ENCODE results near the gene OR2H1.
"Not testable (repeated sequence)": the region's sequence is repeated elsewhere in the genome, so short reads cannot be mapped to it uniquely, and the experiment has no call there.

The OR2H1 gene

GRCh38 chr6:29456971-29457370 is at the start of gene OR2H1, which contains the start of gene OR11A1:
TSS of gene OR2H1 (plus strand) at chr6:29457155. CDS start at chr6:29461770, 4,615 bp downstream.
TSS of gene OR11A1 (minus strand) at chr6:29457071. CDS start at chr6:29427641, 29,430 bp downstream.
- Mint-ChIP-seq H3K4me1 (no peaks in the 10 kb centered on the region), H3K36me3 (no peaks in the 10 kb centered on the region), H3K4me3 (no peak within 1 kb of the TSS), H3K9me3 (no peaks in the 10 kb centered on the region), H3K27ac (no peak within 1 kb of the TSS), H3K27me3 (peaks cover 5 to 7% of the 10 kb centered on the region in 2 donors)
- DNase-seq (no peak), ATAC-seq (replicated peaks) (no peak)

DNA sequence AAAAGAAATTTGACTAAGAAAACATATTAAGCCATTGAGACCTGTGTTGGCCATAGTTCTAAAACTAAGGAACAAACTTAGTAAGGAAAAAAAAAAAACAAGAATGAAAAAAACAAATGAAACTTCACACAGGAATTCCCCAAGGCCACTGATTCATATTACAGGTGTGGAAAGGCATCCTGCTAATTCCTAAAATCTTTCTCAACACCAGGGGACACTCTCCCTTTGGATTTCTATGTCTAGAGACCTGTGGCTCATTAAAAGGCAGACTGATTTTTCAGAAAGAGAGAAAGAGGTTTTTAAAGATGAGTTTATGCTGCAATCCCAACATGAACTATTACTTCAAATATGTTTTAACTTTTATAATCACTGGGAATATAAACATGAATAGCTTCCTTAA is 42.4 kb upstream of the OR2H1 start, which contains the start of gene OR12D1:
TSS of gene OR12D1 (plus strand) at position 341 of the 400 bp plus-strand sequence.
- DNase-seq (no peak), ATAC-seq (replicated peaks) (no peak)
- H3K4me1 Mint-ChIP-seq: no peaks in the 10 kb centered on the region
- H3K9me3 Mint-ChIP-seq: peaks cover 15 to 18% of the 10 kb centered on the region in 2 donors
- H3K4me3 Mint-ChIP-seq: no peak within 1 kb of the TSS
- H3K27ac Mint-ChIP-seq: no peak within 1 kb of the TSS
- peaks cover 31 to 36% of the 10 kb centered on the region in 2 donors for H3K27me3 Mint-ChIP-seq
- no peaks in the 10 kb centered on the region for H3K36me3 Mint-ChIP-seq

GRCh38 chr6:29419516-29419915 is 37.4 kb upstream of the OR2H1 start:
- H3K9me3 Mint-ChIP-seq: peaks cover 0 to 1% of the 10 kb centered on the region in 2 donors
- no peak for DNase-seq
- no peak overlapping the region for H3K4me3 Mint-ChIP-seq
- H3K27me3 Mint-ChIP-seq: peaks cover 7 to 9% of the 10 kb centered on the region in 2 donors
- H3K4me1 Mint-ChIP-seq: no peaks in the 10 kb centered on the region
- H3K27ac Mint-ChIP-seq: no peak overlapping the region
- no peaks in the 10 kb centered on the region for H3K36me3 Mint-ChIP-seq
- ATAC-seq (replicated peaks): no peak

DNA sequence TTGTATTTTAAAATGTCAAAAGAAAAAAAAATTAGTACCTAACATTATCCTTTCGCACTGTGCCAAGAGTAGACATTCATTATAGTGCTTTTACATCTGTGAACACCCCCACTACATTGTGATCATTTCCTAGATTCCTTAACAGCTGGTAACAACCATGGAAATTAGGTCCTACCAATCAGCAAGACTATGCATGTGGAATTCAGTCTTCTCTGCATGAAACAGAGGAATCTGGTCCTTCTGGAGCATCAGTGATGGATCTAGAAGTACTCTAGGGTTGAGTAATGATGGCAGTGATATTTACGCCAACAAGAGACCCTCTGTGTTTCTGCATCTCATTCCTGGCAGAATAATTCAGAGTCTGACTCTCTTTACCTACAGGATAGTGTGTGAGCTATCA is 32.8 kb upstream of the OR2H1 start:
- no peak overlapping the region for H3K27ac Mint-ChIP-seq
- ATAC-seq (replicated peaks) (no peak), DNase-seq (no peak)
- no peaks in the 10 kb centered on the region for H3K36me3 Mint-ChIP-seq
- no peaks in the 10 kb centered on the region for H3K4me1 Mint-ChIP-seq
- peaks cover 16 to 19% of the 10 kb centered on the region in 2 donors for H3K27me3 Mint-ChIP-seq
- no peak overlapping the region for H3K4me3 Mint-ChIP-seq
- peaks cover 0 to 1% of the 10 kb centered on the region in 2 donors for H3K9me3 Mint-ChIP-seq

GRCh38 chr6:29424575-29424974 is 32.4 kb upstream of the OR2H1 start:
- ATAC-seq (replicated peaks) (no peak), DNase-seq (no peak)
- no peaks in the 10 kb centered on the region for H3K36me3 Mint-ChIP-seq
- no peak overlapping the region for H3K4me3 Mint-ChIP-seq
- H3K27ac Mint-ChIP-seq: no peak overlapping the region
- H3K9me3 Mint-ChIP-seq: peaks cover 0 to 1% of the 10 kb centered on the region in 2 donors
- H3K27me3 Mint-ChIP-seq: peaks cover 16 to 19% of the 10 kb centered on the region in 2 donors
- H3K4me1 Mint-ChIP-seq: no peaks in the 10 kb centered on the region

- Mint-ChIP-seq H3K4me1 (no peaks in the 10 kb centered on the region), H3K27me3 (peaks cover 17 to 19% of the 10 kb centered on the region in 2 donors), H3K9me3 (peaks cover 0 to 1% of the 10 kb centered on the region in 2 donors), H3K4me3 (no peak overlapping the region), H3K27ac (no peak overlapping the region), H3K36me3 (no peaks in the 10 kb centered on the region)
- no peak for ATAC-seq (replicated peaks)
- no peak for DNase-seq
Observed at GRCh38 chr6:29425075-29425474, 31.9 kb upstream of the OR2H1 start.

DNA sequence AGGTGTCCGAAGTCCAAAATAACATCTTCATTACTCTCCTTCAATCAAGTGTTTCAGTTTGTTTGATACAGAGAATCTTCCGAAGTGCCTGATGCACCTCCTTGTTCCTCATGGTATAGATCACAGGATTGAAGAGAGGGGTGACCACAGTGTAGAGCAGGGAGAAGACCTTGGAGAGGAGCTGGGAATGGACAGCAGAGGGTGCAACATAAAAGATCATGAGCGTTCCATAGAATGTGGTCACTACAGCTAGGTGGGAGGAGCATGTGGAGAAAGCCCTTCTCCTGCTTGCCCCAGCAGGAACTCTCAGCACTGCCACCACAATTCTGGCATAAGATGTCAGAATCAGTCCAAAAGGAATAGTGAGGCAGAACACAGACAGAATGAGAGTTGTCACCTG is 30.3 kb upstream of the OR2H1 start:
- peaks cover 16 to 19% of the 10 kb centered on the region in 2 donors for H3K27me3 Mint-ChIP-seq
- H3K36me3 Mint-ChIP-seq: no peaks in the 10 kb centered on the region
- no peak overlapping the region for H3K27ac Mint-ChIP-seq
- DNase-seq: no peak
- no peaks in the 10 kb centered on the region for H3K9me3 Mint-ChIP-seq
- no peaks in the 10 kb centered on the region for H3K4me1 Mint-ChIP-seq
- no peak overlapping the region for H3K4me3 Mint-ChIP-seq
- ATAC-seq (replicated peaks): no peak

- H3K27ac Mint-ChIP-seq; H3K36me3 Mint-ChIP-seq; DNase-seq; H3K4me3 Mint-ChIP-seq; H3K9me3 Mint-ChIP-seq; H3K4me1 Mint-ChIP-seq; ATAC-seq (replicated peaks): not testable (repeated sequence)
- H3K27me3 Mint-ChIP-seq: peaks cover 15 to 31% of the 10 kb centered on the region in 2 donors
Observed at GRCh38 chr6:29436730-29437129, 20.2 kb upstream of the OR2H1 start.

GRCh38 chr6:29439006-29439405 is 17.9 kb upstream of the OR2H1 start, which contains the start of gene OR10C1:
TSS of gene OR10C1 (plus strand) at chr6:29439306. CDS start at chr6:29440016, 710 bp downstream.
- DNase-seq (no peak), ATAC-seq (replicated peaks) (no peak)
- H3K27me3 Mint-ChIP-seq: peaks cover 15 to 25% of the 10 kb centered on the region in 2 donors
- peaks cover under 1 to 2% of the 10 kb centered on the region in 2 donors for H3K9me3 Mint-ChIP-seq
- no peak within 1 kb of the TSS for H3K4me3 Mint-ChIP-seq
- no peaks in the 10 kb centered on the region for H3K36me3 Mint-ChIP-seq
- H3K27ac Mint-ChIP-seq: no peak within 1 kb of the TSS
- no peaks in the 10 kb centered on the region for H3K4me1 Mint-ChIP-seq

- Mint-ChIP-seq H3K9me3 (peaks cover 6 to 10% of the 10 kb centered on the region in 2 donors), H3K27me3 (peaks cover 34 to 35% of the 10 kb centered on the region in 2 donors), H3K36me3 (no peaks in the 10 kb centered on the region), H3K4me1 (no peaks in the 10 kb centered on the region), H3K27ac (no peak overlapping the region), H3K4me3 (no peak overlapping the region)
- ATAC-seq (replicated peaks) (no peak), DNase-seq (no peak)
Observed at GRCh38 chr6:29442719-29443118, 14.2 kb upstream of the OR2H1 start.

- H3K27ac Mint-ChIP-seq; H3K4me3 Mint-ChIP-seq; H3K36me3 Mint-ChIP-seq; ATAC-seq (replicated peaks); H3K4me1 Mint-ChIP-seq; DNase-seq: not testable (repeated sequence)
- Mint-ChIP-seq H3K9me3 (peaks cover 6 to 10% of the 10 kb centered on the region in 2 donors), H3K27me3 (peaks cover 35 to 44% of the 10 kb centered on the region in 2 donors)
Observed at GRCh38 chr6:29444031-29444430, 12.9 kb upstream of the OR2H1 start.

GRCh38 chr6:29447670-29448069 is 9.3 kb upstream of the OR2H1 start:
- no peak overlapping the region for H3K4me3 Mint-ChIP-seq
- ATAC-seq (replicated peaks) (no peak), DNase-seq (no peak)
- H3K36me3 Mint-ChIP-seq: no peaks in the 10 kb centered on the region
- H3K27ac Mint-ChIP-seq: no peak overlapping the region
- peaks cover 9 to 10% of the 10 kb centered on the region in 2 donors for H3K9me3 Mint-ChIP-seq
- H3K27me3 Mint-ChIP-seq: peaks cover 46 to 49% of the 10 kb centered on the region in 2 donors
- no peaks in the 10 kb centered on the region for H3K4me1 Mint-ChIP-seq

DNA sequence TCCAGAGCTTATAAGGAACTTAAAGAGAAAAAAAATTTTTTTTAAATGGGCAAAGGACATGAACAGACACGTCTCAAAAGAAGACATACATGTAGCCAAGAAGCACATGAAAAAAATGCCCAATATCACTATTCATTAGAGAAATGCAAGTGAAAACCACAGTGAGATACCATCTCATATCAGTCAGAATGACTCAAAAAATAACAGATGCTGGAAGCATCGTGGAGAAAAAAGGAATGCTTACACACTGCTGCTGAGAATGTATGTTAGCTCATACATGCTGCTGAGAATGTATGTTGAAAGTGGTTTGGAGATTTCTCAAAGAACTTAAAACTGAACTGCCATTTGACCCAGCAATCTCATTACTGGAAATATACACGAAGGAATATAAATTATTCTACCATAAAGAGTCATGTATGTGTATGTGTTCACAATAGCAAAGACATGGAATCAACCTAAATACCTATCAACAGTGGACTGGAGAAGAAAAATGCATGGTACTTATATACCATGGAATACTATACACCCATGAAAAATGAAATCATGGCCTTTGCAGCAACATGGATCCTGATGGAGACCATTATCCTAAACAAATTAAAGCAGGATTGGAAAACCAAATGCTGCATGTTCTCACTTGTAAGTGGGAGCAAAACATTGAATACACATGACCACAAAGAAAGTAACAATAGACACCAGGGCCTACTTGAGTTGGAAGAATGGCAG is 5.3 kb upstream of the OR2H1 start:
- H3K36me3 Mint-ChIP-seq: no peaks in the 10 kb centered on the region
- H3K27me3 Mint-ChIP-seq: peaks cover 29 to 30% of the 10 kb centered on the region in 2 donors
- H3K4me3 Mint-ChIP-seq: no peak overlapping the region
- H3K4me1 Mint-ChIP-seq: no peaks in the 10 kb centered on the region
- ATAC-seq (replicated peaks) (no peak), DNase-seq (no peak)
- peaks cover 0 to 3% of the 10 kb centered on the region in 2 donors for H3K9me3 Mint-ChIP-seq
- H3K27ac Mint-ChIP-seq: no peak overlapping the region

DNA sequence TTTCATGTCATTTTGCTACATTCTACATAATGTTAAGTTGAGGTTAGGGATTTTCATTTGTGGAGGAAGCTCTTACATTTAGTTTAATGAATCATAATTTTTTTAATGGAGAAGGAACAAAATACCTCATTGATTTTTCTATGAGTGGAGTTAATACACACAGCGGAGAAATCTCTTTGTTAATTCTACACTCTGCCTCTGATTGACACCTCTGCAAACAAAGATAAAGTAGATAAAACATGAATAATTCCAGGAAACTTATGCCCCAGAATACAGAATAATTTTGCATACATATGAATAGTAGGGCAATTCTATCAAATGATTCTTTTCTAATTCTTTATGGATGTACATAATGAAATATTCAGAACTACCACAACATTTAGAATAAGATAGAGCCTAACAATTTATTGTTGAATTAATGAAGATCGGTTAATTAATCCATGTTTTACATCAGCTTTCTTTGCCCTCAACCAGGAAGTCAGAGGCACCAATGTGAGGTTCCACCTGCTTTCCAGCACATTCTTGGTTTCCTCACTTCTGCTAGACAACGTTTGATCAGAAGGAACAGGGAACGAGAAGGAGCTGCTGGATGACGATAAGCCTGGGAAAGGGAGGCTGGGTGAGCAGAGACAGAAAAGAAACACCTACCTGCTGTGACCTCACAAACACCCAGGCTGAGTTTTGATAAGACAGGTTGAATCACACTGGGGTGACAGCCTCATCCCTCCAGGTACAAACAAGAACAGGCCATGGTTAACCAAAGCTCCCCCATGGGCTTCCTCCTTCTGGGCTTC is 4.3 kb downstream of the OR2H1 start:
- no peak overlapping the region for H3K27ac Mint-ChIP-seq
- no peak for ATAC-seq (replicated peaks)
- no peaks in the 10 kb centered on the region for H3K9me3 Mint-ChIP-seq
- no peak for DNase-seq
- no peak overlapping the region for H3K4me3 Mint-ChIP-seq
- peaks cover 9 to 13% of the 10 kb centered on the region in 2 donors for H3K27me3 Mint-ChIP-seq
- peaks cover 0 to 2% of the 10 kb centered on the region in 2 donors for H3K4me1 Mint-ChIP-seq
- H3K36me3 Mint-ChIP-seq: no peaks in the 10 kb centered on the region
